Adipocyte (in vitro differentiated cells): Measurements from ENCODE around the gene SOCS2.

Experiments
- DNase-seq: peaks from one replicate; pipeline ENCODE4 v3.0.0-alpha.2; 2015; ENCODE audit warnings: low read depth
- H3K27me3 ChIP-seq: replicated peaks from 2 replicates; pipeline ENCODE4 v1.7.0; 2013; ENCODE audit warnings: mild to moderate bottlenecking, low read length, moderate library complexity; ENCODE audit not compliant: control insufficient read depth, insufficient read depth
- H3K36me3 ChIP-seq: 2 replicates; pipeline ENCODE4 v1.7.0; 2013; ENCODE audit warnings: low read length, mild to moderate bottlenecking, moderate library complexity; ENCODE audit not compliant: control insufficient read depth, insufficient read depth, severe bottlenecking
- H3K4me1 ChIP-seq: 2 replicates; pipeline ENCODE4 v1.7.0; 2013; ENCODE audit warnings: mild to moderate bottlenecking, low read length, moderate library complexity; ENCODE audit not compliant: control insufficient read depth, insufficient read depth
- H3K4me3 ChIP-seq: 2 replicates; pipeline ENCODE4 v1.7.0; 2013; ENCODE audit warnings: mild to moderate bottlenecking, low read length, moderate library complexity
- H3K9ac ChIP-seq: 2 replicates; pipeline ENCODE4 v1.7.0; 2013; ENCODE audit warnings: mild to moderate bottlenecking, low read length, moderate library complexity
- H3K9me3 ChIP-seq: 2 replicates; pipeline ENCODE4 v1.7.0; 2013; ENCODE audit warnings: mild to moderate bottlenecking, low read length, moderate library complexity; ENCODE audit not compliant: control insufficient read depth

Gene SOCS2

GRCh38 chr12:93569301-93569655, 3.2 kb upstream of the SOCS2 start:
- Histone ChIP-seq H3K4me1 (peaks cover 33% of the 10 kb centered on the region), H3K9me3 (no peaks in the 10 kb centered on the region), H3K9ac (peak overlapping the region; percentile 51), H3K4me3 (peak overlapping the region; percentile 92), H3K27me3 (no peaks in the 10 kb centered on the region), H3K36me3 (no peaks in the 10 kb centered on the region)
- DNase-seq = no peak

DNA sequence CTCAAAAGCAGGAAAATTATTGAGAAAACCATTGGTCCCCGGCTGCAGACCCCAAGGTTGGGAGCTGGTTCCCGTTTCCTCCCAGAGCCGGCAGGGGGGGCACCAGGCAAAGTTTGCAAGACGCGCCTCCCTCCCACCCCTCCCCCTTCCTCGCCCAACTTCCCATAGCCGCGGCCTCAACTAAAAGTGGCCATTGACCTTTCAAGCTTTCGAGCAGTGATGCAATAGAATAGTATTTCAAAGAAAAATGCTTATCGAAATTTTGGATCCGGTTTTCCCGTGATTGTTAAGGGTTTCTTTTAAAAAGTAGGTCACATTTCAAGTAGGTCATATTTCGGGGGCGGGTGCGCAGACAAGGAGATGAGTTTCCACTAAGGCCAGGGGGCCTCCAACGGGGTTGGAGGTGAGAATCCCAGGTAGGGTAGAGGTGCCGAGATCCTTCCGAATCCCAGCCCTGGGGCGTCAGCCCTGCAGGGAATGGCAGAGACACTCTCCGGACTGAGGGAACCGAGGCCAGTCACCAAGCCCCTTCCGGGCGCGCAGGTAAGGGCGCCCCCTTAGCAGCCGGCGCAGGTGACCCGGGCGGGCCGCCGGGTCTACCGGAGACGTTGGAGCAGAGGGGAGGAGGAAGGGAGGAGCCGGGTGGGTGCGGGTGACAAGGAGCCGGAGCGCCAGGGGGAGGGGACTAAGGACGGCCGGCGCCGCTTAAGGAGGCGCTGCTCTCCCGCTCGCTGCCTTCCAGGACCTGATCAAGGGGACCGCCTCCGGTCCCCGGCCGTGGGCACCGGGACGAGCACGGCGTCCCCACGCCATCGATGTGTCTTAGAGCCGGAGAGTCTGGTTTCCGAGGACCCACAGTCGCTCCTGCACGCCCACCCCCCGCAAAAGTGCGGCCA, 2.6 kb upstream of the SOCS2 start:
- H3K36me3 ChIP-seq = no peaks in the 10 kb centered on the region
- H3K4me1 ChIP-seq = peaks cover 34% of the 10 kb centered on the region
- peak overlapping the region; percentile 92 for H3K4me3 ChIP-seq
- H3K9ac ChIP-seq = peak overlapping the region; percentile 86
- no peaks in the 10 kb centered on the region for H3K27me3 ChIP-seq
- peak; percentile 96 for DNase-seq
- no peaks in the 10 kb centered on the region for H3K9me3 ChIP-seq

DNA sequence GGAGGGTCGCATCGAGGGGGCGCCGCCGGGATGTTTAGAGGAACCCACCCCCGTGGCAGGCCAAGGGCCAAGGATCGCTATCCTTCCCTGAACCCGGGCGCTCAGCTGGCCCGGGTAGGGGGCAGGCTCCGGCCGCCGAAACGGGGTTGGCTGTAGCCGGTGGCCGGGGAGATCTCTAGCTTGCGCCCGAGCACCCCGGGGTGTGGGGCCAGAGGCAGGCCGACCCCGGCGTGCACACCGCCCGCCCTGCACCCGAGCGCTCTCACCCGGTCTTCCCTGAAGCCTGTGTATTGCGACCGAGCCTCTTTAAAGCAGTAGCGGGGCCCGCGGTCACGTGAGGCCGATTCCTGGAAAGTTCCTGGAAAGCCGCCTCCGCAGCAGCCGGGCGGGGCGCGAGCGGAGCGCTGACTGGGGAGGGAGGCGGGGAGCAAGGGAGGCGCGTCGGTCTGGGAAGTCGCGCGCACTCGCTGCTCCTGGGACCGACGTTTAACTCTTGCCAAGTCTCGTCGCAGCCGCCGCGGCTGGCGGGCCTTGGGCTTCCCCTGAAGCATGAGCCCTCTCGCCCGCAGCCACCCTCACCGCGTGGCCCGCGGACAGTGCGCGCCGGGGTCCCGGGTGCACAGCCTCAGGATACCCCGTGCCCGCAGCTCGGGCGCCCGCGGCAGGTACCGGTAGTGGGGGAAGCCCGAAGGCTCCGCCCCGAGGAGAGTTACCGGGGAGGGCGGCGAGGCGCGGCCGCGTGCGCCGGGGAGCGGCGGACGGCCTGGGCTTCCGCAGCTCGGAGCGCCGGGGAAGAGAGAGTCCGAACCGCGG, 1.7 kb upstream of the SOCS2 start:
- peak overlapping the region; percentile 92 for H3K4me3 ChIP-seq
- no peaks in the 10 kb centered on the region for H3K27me3 ChIP-seq
- no peaks in the 10 kb centered on the region for H3K9me3 ChIP-seq
- peak; percentile 96 for DNase-seq
- H3K36me3 ChIP-seq = no peaks in the 10 kb centered on the region
- peak overlapping the region; percentile 86 for H3K9ac ChIP-seq
- H3K4me1 ChIP-seq = peaks cover 34% of the 10 kb centered on the region

DNA sequence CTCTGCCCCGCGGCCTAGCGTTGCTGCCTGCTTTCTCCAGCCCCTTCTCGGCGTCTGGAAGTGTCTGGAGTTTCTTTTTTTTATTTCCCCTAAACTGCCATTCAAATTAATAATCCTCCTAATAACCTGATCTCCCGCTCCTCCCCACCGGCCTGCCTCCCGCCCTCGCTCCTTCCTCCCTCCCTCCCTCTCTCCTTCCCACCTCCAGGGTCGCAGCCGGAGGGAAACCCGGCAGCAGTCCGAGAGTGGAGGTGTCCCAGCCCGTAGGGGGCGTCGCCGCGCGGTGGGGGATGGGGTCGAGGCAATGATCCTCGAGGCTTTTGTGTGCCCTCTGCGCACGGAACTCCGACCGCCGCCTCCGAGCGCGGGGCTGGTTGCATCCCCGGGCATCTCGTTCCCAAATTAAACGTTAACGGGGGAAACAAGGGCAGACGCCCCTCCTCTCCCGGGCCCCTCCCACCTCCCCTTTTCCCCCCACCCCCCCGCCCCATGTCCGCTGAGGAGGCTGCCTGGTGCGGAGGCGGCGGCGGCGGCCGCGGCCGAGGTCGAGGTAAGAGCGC, 1.0 kb upstream of the SOCS2 start:
- no peaks in the 10 kb centered on the region for H3K9me3 ChIP-seq
- H3K27me3 ChIP-seq = no peaks in the 10 kb centered on the region

GRCh38 chr12:93572712-93573551, 457 bp downstream of the SOCS2 start:
- no peaks in the 10 kb centered on the region for H3K36me3 ChIP-seq
- no peaks in the 10 kb centered on the region for H3K9me3 ChIP-seq
- H3K4me1 ChIP-seq = peaks cover 23% of the 10 kb centered on the region
- peak overlapping the region; percentile 92 for H3K4me3 ChIP-seq
- DNase-seq = peak; percentile 70
- peak overlapping the region; percentile 79 for H3K9ac ChIP-seq
- H3K27me3 ChIP-seq = no peaks in the 10 kb centered on the region

More for the DNA sequence above, 1.0 kb upstream of the SOCS2 start:
- peak overlapping the region; percentile 86 for H3K9ac ChIP-seq
- peaks cover 34% of the 10 kb centered on the region for H3K4me1 ChIP-seq
- peak; percentile 55 for DNase-seq
- H3K36me3 ChIP-seq = no peaks in the 10 kb centered on the region
- peak overlapping the region; percentile 92 for H3K4me3 ChIP-seq

GRCh38 chr12:93573552-93574223, 1.2 kb downstream of the SOCS2 start:
- H3K9ac ChIP-seq = peak overlapping the region; percentile 79
- H3K4me3 ChIP-seq = peak overlapping the region; percentile 92
- H3K4me1 ChIP-seq = peaks cover 20% of the 10 kb centered on the region
- no peaks in the 10 kb centered on the region for H3K36me3 ChIP-seq
- H3K9me3 ChIP-seq = no peaks in the 10 kb centered on the region
- H3K27me3 ChIP-seq = no peaks in the 10 kb centered on the region
- no peak for DNase-seq

- Histone ChIP-seq H3K4me1 (peaks cover 19% of the 10 kb centered on the region), H3K27me3 (no peaks in the 10 kb centered on the region), H3K9me3 (no peaks in the 10 kb centered on the region), H3K4me3 (no peak overlapping the region), H3K9ac (no peak overlapping the region), H3K36me3 (no peaks in the 10 kb centered on the region)
- DNase-seq = no peak
Observed at GRCh38 chr12:93577222-93577621, 4.7 kb downstream of the SOCS2 start.

- Histone ChIP-seq H3K4me3 (no peak overlapping the region), H3K27me3 (no peaks in the 10 kb centered on the region), H3K9me3 (no peaks in the 10 kb centered on the region), H3K4me1 (peaks cover 9% of the 10 kb centered on the region), H3K9ac (no peak overlapping the region), H3K36me3 (no peaks in the 10 kb centered on the region)
- no peak for DNase-seq
Observed at GRCh38 chr12:93578221-93578620, 5.7 kb downstream of the SOCS2 start.

GRCh38 chr12:93580682-93581081, 8.2 kb downstream of the SOCS2 start:
- Histone ChIP-seq H3K9me3 (no peaks in the 10 kb centered on the region), H3K4me3 (no peak overlapping the region), H3K36me3 (no peaks in the 10 kb centered on the region), H3K4me1 (no peaks in the 10 kb centered on the region), H3K27me3 (peaks cover 2% of the 10 kb centered on the region), H3K9ac (no peak overlapping the region)
- no peak for DNase-seq

DNA sequence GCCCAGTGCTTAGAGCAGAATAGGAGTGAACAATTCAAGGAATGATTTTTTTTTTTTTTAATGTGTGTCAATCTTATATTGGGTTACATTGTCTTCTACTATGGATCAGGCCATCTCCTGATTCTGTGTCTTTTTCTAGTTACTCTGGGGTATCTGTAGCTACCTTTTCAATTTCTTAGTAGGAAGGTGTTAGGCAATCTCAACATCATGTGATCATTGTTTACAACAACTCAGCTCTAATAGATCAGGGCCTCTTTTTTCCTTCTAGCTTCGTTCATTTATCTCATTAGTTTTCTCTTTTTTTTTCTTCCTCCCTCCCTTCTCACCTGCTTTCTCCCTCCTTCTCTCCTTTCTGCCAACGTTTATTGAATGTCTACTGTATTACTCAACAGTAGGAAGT, 8.9 kb downstream of the SOCS2 start:
- Histone ChIP-seq H3K4me3 (no peak overlapping the region), H3K4me1 (no peaks in the 10 kb centered on the region), H3K36me3 (no peaks in the 10 kb centered on the region), H3K9ac (no peak overlapping the region), H3K9me3 (no peaks in the 10 kb centered on the region), H3K27me3 (peaks cover 2% of the 10 kb centered on the region)
- no peak for DNase-seq
